Vagina (tissue), 2 donors: ENCODE data around the gene DIO3. TPM values are rescaled to one million over a fixed set of nuclear protein-coding genes. Genes with fewer than 3 reads are reported as not detected.
"Not testable (repeated sequence)": the region's sequence is repeated elsewhere in the genome, so short reads cannot be mapped to it uniquely, and the experiment has no call there.

Experiments
- DNase-seq, 2 donors: peaks; one replicate each; pipeline ENCODE4 v3.0.0-alpha.2; 2017; ENCODE audit errors: extremely low spot score in 2 of 2
- H3K27ac ChIP-seq: fragments of 200-600 bp; sonication (generic); one replicate; pipeline ENCODE4 v1.5.1; 2019
- H3K27me3 ChIP-seq: fragments of 200-600 bp; sonication (generic); one replicate; pipeline ENCODE4 v1.5.1; 2019
- H3K36me3 ChIP-seq, 2 donors: fragments of 200-600 bp; sonication (generic); one replicate each; pipeline ENCODE4 v1.5.1; 2017 to 2019
- H3K4me1 ChIP-seq: fragments of 200-600 bp; sonication (generic); one replicate; pipeline ENCODE4 v1.5.1; 2019
- H3K4me3 ChIP-seq, 2 donors: fragments of 200-600 bp; sonication (generic); 1 replicate in 1 of 2; 2 replicates in 1 of 2; pipeline ENCODE4 v1.5.1; 2016 to 2019
- H3K9me3 ChIP-seq: fragments of 200-600 bp; sonication (generic); one replicate; pipeline ENCODE4 v1.5.1; 2019
- CTCF ChIP-seq, 3 experiments: fragments of 450-650 bp in 2 of 3; fragments of 200-600 bp in 1 of 3; sonication (generic) in 1 of 3; IDR thresholded peaks; one replicate each; pipeline ENCODE4 v1.5.1; 2017 to 2019; ENCODE audit warnings: antibody characterized with exemption in 3 of 3, mild to moderate bottlenecking in 2 of 3, moderate library complexity in 2 of 3
- POLR2A ChIP-seq, 2 donors: fragments of 450-650 bp; IDR thresholded peaks; one replicate each; pipeline ENCODE4 v1.6.1; 2017; ENCODE audit warnings: antibody characterized with exemption in 2 of 2, mild to moderate bottlenecking in 2 of 2, moderate library complexity in 2 of 2
- POLR2AphosphoS5 ChIP-seq, 2 donors: sonication (generic); formaldehyde crosslinking; IDR thresholded peaks; one replicate each; pipeline ENCODE4 v1.9.0; 2017; ENCODE audit warnings: antibody characterized with exemption in 2 of 2, mild to moderate bottlenecking in 2 of 2, low read depth in 1 of 2; ENCODE audit not compliant: insufficient read depth in 1 of 2
- intact Hi-C: fragments of 100-400 bp; cut with DNase I; formaldehyde crosslinking; loops from one replicate; pipeline ENCODE4 v1.15.1; 2023
- total RNA-seq: library from RNA; depleted of rRNA; stranded (reverse); fragments of >200 nt; gene quantifications from one replicate; pipeline ENCODE4 v1.2.3, GENCODE V29; 2016

DIO3 gene
- total RNA-seq, 1 donor from 2014 or later = 52.1 TPM

DNA sequence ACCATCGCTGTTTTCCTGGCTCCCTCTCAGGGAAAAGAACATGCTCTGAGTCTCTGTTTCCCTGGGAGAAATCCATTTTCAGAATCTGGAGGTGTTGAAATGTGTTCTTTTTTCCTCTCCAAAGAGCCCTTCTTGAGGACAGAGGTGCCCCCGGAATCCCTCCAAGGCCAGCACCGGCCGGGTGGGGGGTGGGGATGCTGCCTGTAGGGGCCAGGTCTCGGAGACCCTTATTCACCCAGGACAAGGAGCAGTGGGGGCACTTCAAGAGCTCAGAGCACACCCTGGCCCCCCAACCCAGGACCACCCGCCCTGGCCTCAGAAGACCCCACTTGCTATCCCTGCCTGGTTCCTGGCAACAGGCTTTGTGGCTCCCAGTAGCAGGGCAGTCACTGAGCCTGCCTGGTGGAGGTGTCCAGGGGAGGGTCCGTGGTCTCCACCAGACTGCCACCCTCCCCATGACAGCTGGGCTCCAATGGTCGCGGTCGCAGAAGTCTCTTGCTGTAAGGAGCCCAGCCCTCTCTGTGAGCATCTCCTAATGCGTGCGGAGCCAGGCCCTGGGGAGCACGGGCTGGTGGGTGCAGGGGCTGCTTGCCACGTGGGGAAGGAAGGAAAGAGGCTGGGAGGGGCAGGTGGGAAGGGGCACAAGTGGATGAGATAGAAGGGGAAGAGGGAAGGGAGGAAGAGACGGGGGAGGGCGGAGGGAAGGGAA lies 13.2 kb upstream of the DIO3 start:
- H3K4me3 ChIP-seq = no peak overlapping the region
- intact Hi-C loops = no loop called here

GRCh38 chr14:101548710-101549109 lies 12.6 kb upstream of the DIO3 start:
- intact Hi-C loops = no loop called here
- Histone ChIP-seq H3K27me3 (no peaks in the 10 kb centered on the region), H3K36me3 (no peaks in the 10 kb centered on the region), H3K27ac (no peak overlapping the region), H3K9me3 (no peaks in the 10 kb centered on the region), H3K4me3 (no peak overlapping the region), H3K4me1 (no peaks in the 10 kb centered on the region)
- DNase-seq = no peak
- TF ChIP-seq POLR2A (IDR thresholded peaks at IDR 0.05) = no peak
- no peak for TF ChIP-seq POLR2AphosphoS5 (IDR thresholded peaks at IDR 0.05; ENCODE audit: insufficient read depth in 1 of 2, low read depth in 1 of 2)
- TF ChIP-seq CTCF (IDR thresholded peaks at IDR 0.05) = no peak

More for the DNA sequence above, 13.2 kb upstream of the DIO3 start:
- Histone ChIP-seq H3K27me3 (no peaks in the 10 kb centered on the region), H3K9me3 (no peaks in the 10 kb centered on the region), H3K4me1 (no peaks in the 10 kb centered on the region), H3K36me3 (no peaks in the 10 kb centered on the region), H3K27ac (no peak overlapping the region)
- no peak for DNase-seq
- TF ChIP-seq POLR2A (IDR thresholded peaks at IDR 0.05) (no peak), CTCF (IDR thresholded peaks at IDR 0.05) (no peak), POLR2AphosphoS5 (IDR thresholded peaks at IDR 0.05; ENCODE audit: insufficient read depth in 1 of 2, low read depth in 1 of 2) (no peak)

GRCh38 chr14:101549154-101549553 lies 12.1 kb upstream of the DIO3 start:
- TF ChIP-seq CTCF (IDR thresholded peaks at IDR 0.05) = no peak
- no peak for TF ChIP-seq POLR2A (IDR thresholded peaks at IDR 0.05)
- TF ChIP-seq POLR2AphosphoS5 (IDR thresholded peaks at IDR 0.05; ENCODE audit: insufficient read depth in 1 of 2, low read depth in 1 of 2) = no peak
- H3K4me1 ChIP-seq = no peaks in the 10 kb centered on the region

GRCh38 chr14:101550202-101550912 lies 10.9 kb upstream of the DIO3 start:
- H3K4me1 ChIP-seq, H3K9me3 ChIP-seq, intact Hi-C loops, DNase-seq, H3K4me3 ChIP-seq, H3K27ac ChIP-seq, H3K27me3 ChIP-seq, H3K36me3 ChIP-seq: not testable (repeated sequence)

More at GRCh38 chr14:101549154-101549553, 12.1 kb upstream of the DIO3 start:
- no peaks in the 10 kb centered on the region for H3K27me3 ChIP-seq
- no peak overlapping the region for H3K27ac ChIP-seq
- no peaks in the 10 kb centered on the region for H3K36me3 ChIP-seq
- intact Hi-C loops = no loop called here
- no peaks in the 10 kb centered on the region for H3K9me3 ChIP-seq
- DNase-seq = no peak
- H3K4me3 ChIP-seq = no peak overlapping the region

GRCh38 chr14:101551729-101552595 lies 9.3 kb upstream of the DIO3 start:
- intact Hi-C loops = loop anchor here (1.0 kb wide), 1 partner anchor 46 kb away; no protein-coding TSS in a partner anchor
- Histone ChIP-seq H3K27me3 (no peaks in the 10 kb centered on the region), H3K27ac (no peak overlapping the region), H3K9me3 (no peaks in the 10 kb centered on the region), H3K4me3 (no peak overlapping the region), H3K4me1 (peaks cover 12% of the 10 kb centered on the region), H3K36me3 (no peaks in the 10 kb centered on the region)
- TF ChIP-seq CTCF (IDR thresholded peaks at IDR 0.05) = no peak
- peak in 1 of 2 donors; percentile 24 for TF ChIP-seq POLR2AphosphoS5 (IDR thresholded peaks at IDR 0.05; ENCODE audit: insufficient read depth in 1 of 2, low read depth in 1 of 2)
- DNase-seq = no peak
